HTERT RPE-1 (cell line): ENCODE data around the gene IFNAR1.
"Not testable (repeated sequence)": the region's sequence is repeated elsewhere in the genome, so short reads cannot be mapped to it uniquely, and the experiment has no call there.

Experiments
- in situ Hi-C: fragments of 300-500 bp; cut with MboI; formaldehyde crosslinking; loops from 4 replicates; pipeline ENCODE4 v1.14.3; 2020; ENCODE audit warnings: low sequenced_read_pairs

The IFNAR1 gene

DNA sequence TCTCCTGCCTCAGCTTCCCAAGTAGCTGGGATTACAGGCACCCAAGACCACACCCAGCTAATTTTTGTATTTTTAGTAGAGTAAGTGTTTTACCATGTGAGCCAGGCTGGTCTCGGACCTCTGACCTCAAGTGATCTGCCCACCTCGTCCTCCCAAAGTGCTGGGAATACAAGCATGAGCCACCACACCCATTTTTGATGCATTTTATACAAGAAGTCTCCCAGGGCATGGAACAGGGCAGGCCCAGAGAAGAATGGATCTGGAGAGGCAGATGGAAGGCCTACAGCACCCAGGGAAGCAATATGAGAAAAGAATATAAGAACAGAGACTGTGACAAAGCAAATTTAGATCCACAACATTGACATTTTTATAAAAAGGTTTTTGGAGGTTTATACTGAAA is 18.8 kb upstream of the IFNAR1 start:
- in situ Hi-C loops = no loop called here

DNA sequence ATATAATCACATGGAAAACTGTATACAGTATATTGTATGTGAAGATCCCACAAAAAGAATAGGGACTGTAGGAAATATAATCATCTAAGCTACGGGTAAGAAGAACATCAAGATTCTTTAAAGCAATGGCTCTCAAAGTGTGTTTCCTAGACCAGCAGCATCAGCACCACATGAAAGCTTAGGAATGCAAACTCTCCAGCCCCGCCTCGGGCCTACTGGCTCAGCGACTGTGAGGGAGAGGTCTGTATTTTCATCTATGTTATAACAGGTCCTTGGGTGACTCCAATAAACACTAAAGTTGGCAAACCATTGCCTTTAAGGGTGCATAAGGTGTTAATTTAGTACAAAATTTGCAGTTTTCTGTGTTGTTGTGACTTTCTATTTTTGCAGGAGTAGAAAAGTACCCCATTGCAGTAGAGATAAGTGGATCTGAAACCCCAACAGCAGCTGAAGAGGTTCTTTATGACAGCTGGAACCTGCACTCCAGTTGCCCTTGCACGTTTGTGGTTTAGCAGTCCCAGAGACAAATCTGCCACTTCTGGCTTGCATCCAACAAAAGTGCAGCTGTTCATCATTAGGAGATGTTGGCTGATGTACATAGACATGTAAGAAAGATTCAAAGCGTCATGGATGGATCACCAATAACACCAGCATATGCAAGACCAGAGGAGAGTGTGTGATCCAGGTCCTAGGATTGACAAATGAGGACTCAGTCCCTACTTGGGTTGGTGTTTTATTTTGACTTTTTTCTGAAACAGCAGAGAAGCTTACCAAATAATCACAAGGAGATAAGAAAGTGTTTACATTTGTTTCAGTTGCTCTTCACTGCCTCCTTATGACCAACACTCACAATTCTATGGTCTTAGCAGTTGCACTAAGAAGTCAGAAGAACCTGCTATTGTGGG is 15.9 kb upstream of the IFNAR1 start:
- in situ Hi-C loops = no loop called here

DNA sequence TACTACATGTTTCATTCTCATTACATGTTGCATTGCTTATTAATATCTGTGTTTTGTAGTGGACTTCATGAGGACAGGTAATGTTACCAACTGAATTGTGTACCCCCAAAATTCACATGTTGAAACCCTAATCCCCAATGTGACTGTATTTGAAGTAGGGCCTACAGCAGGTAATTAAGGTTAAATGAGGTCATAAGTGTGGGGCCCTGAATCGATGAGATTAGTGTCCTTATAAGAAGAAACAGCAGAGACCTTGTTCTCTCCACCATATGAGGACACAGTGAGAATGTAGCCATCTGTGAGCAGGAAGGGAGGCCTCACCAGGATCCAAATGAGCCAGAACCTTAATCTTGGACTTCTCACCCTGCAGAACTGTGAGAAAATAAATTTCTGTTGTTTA is 15.0 kb upstream of the IFNAR1 start:
- in situ Hi-C loops = no loop called here

DNA sequence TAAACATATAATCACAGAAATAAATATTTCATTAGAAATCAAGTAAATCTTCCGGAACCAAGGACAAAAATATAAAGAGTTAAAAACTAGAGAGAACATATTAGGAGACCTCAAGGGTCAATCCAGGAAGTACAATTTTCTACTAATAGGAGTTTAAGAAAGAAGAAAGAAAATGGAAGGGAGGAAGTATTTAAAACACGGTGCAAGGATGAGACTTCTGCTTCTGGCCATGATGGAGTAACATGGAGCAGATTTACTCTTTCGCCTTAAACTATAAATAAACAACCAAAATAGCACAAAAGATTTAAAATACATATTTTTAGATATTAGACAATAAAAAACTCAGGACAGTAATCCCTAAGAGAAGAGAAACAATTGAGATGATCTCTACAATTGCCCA is 12.6 kb upstream of the IFNAR1 start:
- in situ Hi-C loops = no loop called here

DNA sequence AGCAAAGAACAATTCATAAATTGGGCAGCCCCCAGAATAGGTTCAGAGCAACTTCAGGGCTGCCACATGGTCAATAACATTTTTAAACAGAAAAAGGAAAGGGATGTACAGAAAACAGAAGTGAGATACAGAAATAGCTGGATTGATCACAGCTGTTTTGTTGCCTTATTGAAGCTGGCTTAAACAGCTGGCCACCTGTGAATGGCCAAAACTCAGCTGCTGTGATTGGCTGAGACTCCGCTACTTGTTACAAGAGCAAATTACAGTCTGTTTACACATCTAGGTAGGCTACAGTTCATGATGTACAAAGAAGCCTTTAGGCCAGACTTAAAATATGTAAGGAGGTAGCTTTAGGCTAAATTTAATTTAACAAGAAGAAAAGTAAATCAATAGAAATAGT is 11.6 kb upstream of the IFNAR1 start:
- in situ Hi-C loops = no loop called here

DNA sequence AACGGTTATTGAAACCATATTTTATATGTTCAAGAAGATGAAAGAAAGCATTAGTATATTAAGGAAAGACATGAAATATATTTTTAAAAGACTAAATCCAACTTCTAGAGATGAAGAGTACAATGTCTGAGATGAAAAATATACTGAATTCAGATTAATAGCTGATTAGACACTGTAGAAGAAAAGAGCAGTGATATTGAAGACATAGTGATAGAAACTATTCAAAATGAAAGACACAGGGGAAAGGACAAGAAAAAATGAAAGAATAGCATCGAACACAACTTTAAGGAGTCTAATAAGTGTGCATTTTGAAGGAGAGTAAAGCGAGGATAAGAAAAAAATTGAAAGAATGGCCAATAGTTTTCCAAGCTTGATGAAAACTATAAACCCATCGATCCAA is 11.2 kb upstream of the IFNAR1 start:
- in situ Hi-C loops = no loop called here

DNA sequence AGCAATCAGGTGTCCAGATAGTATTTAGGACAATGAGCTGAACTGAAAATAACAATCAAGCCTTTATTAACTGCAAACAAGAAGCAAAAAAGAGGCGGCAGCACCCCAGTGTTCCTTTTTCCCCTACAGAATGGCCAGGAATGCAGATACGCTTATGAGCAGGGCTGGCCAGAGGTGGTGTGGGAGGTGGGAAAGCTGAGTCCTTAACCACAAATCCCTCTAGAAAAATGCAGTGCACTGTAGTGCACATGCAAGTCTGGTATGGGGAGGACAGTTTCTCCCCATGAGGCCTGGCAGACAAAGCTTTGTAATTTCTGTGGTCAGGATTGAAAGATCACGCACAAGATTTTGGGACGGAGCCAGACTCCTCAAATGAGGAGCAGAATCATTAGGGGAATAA is 10.7 kb upstream of the IFNAR1 start:
- in situ Hi-C loops = no loop called here

DNA sequence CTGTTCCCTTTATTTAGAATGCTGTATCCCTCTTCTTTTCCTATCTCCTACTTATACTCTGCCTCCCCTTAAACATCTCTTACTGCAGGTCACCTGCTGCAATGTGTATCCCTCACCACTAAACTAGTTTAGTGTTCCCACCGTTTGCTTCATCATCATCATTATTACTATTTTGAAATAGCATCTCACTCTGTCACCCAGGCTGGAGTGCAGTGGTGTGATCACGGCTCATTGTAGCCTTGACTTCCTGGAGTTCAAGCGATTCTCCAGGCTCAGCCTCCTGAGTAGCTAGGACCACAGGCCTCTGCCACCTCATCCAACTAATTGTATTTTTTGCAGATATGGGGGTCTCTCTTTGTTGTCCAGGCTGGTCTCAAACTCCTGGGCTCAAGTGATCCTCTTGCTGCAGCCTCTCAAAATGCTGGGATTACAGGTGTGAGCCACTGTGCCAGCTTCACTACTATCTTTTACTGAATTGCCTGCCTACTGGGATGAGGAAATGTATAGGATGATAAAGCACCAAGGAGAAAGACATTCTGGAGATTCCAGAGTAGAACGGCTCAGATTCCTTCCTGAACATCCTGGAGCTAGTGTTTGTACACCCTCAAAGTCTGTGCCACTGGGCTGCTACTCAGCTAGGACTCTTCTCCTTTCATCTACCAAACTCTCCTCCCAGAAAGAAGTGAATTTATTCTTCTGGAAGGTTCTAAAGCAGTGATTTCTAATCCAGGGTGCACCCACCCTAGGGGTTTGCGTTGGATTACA is 8.6 kb upstream of the IFNAR1 start:
- in situ Hi-C loops = no loop called here

DNA sequence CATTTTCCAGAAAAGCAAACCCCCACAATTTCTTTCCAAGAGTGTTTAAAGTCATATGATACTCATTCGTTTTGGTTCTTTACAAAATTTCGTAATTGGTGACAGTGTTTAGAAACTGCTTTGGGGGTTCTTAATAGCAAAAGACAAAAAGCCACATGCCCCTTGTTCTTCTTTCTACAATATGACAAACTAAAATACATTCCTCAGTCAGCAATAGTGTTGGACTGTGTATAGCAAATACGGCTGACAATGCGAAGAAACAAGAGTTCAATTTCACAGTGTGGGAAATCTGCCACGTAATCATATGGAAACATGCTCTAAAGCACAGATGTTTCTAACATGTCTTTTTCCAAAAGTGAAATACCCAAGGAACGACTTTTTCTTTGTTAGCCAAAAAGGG is 7.6 kb upstream of the IFNAR1 start:
- in situ Hi-C loops = no loop called here

DNA sequence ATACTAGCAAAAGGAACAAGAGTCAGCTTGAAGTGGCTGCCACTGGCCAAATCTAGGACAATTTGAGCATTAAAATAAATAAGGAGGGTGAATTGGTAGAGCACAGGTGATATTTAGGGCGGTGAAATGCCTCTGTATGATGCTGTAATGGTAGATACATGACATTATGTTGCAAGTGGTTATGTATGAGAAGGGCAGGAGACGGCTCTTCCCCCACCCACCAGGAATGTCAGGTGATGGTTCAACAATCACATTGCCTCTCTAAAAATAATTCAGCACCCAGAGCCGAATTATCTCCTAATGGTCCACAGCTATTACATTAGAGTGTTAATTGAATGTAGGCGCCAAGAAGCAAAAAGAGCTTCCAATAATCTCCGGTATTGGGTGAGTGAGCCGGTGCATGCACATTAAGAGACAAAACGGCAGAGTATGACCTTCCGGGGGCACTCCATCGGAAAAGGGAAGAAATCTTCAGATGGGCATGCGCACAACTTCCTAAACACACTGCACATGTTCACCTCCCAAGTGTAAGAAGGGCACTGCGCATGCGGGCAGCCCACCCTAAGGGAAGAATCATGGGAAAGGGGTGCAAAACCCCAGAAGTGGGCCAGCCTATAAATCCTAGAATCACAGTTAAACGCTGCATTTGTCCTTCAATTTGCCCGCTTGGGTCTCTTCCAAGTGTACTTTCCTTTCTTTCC is 6.8 kb upstream of the IFNAR1 start:
- in situ Hi-C loops = no loop called here

DNA sequence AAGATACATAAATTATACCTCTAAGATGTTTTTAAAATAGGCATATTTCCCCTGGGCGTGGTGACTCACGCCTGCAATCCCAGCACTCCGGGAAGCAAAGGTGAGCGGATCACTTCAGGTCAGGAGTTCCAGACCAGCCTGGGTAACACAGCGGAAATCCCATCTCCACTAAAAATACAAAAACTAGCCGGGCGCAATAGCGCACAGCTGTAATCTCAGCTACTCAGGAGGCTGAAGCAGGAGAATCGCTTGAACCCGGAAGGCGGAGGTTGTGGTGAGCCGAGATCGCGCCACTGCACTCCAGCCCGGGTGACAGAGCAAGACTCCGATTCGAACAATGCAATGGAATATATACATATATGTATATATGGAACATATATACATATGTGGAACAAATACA is 3.8 kb upstream of the IFNAR1 start:
- in situ Hi-C loops = not testable (repeated sequence)

DNA sequence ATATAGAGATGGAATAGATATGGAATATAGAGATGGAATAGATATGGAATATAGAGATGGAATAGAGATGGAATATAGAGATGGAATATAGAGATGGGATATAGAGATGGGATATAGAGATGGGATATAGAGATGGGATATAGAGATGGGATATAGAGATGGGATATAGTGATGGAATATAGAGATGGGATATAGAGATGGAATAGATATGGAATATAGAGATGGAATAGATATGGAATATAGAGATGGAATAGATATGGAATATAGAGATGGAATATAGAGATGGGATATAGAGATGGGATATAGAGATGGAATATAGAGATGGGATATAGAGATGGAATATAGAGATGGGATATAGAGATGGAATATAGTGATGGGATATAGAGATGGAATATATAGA is 1.2 kb upstream of the IFNAR1 start:
- in situ Hi-C loops = not testable (repeated sequence)

DNA sequence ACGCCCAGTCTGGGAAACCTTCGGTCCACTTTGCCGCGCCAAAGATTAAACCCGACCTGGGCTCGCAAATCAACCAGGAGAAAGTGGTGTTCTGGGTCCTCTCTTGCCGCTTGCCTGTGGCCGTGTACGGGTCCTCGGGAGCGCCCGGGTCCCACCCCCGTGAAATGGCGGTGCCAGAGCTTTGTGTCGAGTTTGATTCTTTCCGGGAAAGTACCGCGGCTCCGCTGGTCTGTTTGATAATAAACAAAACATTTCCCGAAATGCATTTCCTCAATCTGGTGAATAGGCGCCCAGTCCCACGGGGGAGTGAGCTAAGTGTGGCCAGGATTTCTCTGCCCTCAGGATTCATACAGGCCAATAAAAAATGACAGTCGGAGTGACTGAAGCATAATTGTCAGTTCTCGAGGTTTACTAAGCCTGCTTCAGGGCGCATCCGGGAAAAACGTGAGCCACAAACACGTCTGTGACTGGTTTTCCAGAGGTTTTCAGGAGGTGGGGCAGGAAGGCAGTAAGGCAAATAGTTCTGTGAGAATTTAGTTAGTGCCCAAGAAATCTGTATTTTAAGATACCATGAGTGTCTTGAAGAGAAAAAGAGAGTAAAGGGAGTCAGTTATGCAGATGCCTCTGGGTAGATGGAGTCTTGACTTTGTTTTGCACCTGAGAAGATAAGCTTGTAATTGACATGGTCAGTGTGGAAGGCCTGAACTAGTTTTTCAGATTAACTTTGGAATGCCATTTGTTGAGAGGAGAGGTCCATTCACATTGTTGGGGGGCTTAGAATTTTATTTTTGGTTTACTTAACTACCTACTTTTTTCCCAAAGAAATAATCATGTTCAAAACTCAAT is 675 bp downstream of the IFNAR1 start:
- in situ Hi-C loops = no loop called here

DNA sequence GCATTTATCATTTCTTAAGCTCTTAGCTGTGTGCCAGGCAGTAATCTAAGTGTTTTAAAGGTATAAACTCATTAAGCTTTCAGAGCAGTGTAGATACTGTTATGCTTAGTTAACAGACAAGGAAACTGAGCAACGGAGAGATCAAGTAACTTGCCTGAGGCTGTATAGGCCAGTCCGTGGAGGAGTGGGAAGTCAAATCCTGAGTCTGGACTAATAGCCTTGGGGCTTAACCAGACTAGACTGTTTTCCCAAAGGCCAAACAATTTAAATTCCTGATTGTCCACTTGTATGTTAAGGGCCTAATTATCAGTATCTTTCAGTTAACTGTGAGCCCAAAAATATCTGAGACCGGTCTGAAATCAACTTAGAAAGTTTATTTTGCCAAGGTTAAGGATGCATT is 2.6 kb downstream of the IFNAR1 start:
- in situ Hi-C loops = no loop called here

DNA sequence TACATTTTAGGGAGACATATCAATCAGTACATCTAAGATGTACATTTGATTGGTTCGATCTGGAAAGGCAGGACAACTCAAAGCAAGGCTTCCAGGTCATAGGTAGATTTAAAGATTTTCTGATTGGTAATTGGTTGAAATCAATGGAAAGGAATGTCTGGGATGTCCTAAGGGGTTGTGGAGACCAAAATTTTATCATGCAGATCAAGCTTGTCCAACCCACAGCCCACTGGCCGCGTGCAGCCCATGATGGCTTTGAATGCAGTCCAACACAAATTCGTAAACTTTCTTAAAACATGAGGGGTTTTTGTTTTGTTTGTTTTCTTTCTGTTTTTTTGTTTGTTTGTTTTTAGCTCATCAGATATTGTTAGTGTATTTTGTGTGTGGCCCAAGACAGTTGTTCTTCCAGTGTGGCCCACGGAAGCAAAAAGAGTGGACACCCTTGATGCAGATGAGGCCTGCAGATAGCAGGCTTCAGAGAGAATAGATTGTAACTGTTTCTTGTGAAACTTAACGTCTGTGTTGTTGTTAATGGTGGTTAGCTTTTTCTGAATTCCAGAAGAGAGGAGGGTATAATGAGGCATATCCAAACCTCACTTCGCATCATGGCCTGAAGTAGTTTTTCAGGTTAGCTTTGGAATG is 3.1 kb downstream of the IFNAR1 start:
- in situ Hi-C loops = no loop called here

DNA sequence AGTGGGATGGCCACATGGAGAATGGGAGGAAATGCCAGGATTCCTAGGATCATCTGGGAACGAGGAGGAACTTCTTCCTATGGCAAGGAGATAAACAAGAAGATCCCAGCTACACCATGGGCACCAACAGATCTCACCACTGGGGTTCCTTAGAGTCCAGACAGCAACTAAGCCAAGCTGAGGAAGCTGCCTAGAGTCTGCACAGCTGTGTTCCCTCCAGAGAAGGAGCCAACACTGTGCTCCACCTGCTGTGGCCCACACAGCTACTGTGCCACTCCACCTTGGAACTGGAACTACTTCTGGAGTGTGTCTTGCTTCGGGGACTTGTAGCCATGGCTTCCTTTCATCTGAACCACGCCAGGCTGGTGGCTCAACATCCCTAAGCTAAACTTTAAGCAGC is 6.0 kb downstream of the IFNAR1 start:
- in situ Hi-C loops = no loop called here

DNA sequence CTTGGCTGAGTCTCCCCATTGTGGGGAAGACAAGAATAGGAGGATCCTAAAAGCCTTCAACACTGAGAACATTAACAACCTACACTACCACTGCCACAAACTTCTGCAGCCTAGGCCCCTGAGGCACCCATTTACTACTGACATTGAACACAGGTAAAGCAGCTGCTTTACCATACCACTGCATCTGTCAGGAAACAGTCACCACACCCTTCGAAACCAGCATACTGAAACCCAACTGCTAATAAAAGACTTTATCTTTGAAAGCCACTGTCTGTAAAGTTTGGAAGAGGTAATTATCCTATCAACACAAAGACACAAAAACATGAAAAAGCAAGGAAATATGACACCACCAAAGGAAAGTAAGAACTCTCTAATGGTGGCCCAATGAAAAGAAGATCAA is 7.4 kb downstream of the IFNAR1 start:
- in situ Hi-C loops = no loop called here

DNA sequence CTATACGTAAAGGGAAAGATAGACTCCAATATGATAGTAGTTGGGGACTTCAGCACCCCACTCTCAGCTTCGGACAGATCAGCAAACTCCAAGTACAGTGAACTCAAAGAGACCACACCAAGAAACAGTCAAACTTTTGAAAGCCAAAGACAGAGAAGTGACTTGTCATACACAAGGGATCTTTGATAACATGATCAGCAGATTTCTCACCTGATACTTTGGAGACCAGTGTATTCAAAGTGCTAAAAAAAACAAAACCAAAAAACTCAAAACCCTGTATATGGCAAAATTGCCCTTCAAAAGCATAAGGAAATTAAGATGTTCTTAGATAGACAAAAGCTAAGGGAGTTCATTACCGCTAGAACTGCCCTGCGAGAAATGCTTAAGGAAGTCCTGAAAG is 9.4 kb downstream of the IFNAR1 start:
- in situ Hi-C loops = no loop called here

DNA sequence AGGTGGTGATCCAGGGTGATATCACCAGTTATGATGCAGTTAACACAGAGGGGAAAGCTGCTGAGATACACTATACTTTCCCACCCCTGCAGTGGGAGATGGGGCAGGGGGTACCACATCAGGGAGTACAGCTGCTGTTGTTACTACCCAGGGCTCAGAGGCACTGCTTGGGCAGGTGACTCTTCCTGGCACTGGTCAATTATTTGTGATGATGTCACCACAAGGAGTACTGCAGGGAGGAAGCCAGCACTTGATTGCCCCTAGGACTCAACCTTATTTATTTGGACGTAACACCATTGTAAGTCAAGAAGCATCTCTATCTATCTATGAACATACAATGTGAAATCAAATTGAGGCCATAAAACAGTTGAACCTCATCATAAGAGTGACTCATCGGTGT is 10.1 kb downstream of the IFNAR1 start:
- in situ Hi-C loops = no loop called here

DNA sequence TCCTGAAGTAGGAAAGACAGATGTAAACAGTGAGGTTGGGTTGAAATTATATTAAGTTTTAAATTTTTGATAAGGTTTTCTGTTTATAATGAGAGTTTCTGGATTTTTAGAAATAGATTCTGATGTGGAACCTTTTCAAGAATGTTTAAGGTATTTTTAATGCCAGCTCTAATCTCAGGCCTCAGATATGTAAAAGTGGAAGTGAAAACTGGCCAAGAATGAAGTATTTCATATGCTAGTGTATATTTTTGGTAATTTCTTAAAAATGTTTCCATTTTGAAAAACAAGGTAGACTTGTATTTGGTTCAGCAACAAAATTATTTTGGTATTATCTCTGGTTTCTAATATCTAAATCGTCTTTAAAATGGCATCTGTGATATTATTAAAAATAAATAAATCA is 14.4 kb downstream of the IFNAR1 start:
- in situ Hi-C loops = no loop called here
